ENCODE measurements around the gene PPIB. TPM values are rescaled to one million over a fixed set of nuclear protein-coding genes. Genes with fewer than 3 reads are reported as not detected.

The PPIB gene
- total and polyA plus RNA-seq, 9 of the 15 experiments (the other 6 are each of a cell fraction or from before 2014, with no cell fraction given) = 306 to 746 (median 439) TPM

DNA sequence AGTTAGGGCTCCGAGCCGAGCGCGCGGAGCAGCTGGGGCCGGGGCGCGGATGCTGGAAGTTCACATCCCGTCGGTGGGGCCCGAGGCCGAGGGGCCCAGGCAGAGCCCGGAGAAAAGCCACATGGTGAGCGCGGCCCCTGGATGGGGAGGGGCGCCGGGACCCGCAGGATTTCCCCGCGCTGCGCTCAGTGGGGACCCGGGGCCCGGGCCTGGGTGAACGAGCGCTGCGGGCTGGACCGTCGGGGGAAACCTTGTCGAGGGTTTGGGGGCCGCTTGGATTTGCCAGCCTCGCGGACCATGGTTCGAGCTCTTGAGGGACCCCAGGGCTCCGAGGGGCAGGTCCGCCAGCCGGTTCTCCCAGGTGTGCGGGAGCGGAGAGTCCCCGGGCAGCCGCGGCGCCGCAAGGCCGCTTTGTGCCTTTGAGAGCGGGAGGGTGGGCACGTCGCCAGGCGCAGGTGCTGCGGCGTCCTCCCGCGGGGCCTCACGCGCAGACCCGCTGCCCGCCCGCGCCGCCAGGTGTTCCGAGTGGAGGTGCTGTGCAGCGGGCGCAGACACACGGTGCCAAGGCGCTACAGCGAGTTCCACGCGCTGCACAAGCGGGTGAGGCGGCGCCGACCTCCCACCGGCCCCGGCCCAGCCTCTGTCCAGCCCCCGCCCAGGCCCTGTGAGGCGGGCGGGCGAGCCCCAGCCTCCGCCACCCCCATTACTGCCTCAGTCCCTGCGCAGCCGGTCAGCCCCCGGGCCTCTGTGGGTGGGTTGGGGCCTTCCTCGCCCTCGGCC, 10.9 kb downstream of the PPIB start, which contains the start of gene SNX22:
SNX22 (plus strand) TSS at position 5 of the 780 bp plus-strand sequence; CDS start at position 50, 45 bp downstream.
- peak; percentile 1; the same call in 1 of the 3 replicates for ATAC-seq
- Histone ChIP-seq H3K4me2 (ENCODE audit: insufficient read depth, low read length) (peak within 1 kb of the TSS; percentile 77), H3K4me1 (replicated peaks in 1 of 2; ENCODE audit: control insufficient read depth in 2 of 2, insufficient read depth in 2 of 2, low read length in 2 of 2) (peaks cover 20 to 62% of the 10 kb centered on the region in 2 experiments; a peak in 4 of 5 replicates), H3K4me3 (peak within 1 kb of the TSS; percentile 55), H3K36me3 (ENCODE audit: control insufficient read depth, insufficient read depth, low read length) (peaks cover 24% of the 10 kb centered on the region; the same call in 2 of the 3 replicates), H3K9ac (ENCODE audit: insufficient read depth in 1 of 2, low read depth in 2 of 2, low read length in 2 of 2) (peak within 1 kb of the TSS; percentile 48 to 92), H3K79me2 (ENCODE audit: control insufficient read depth, insufficient read depth, low read length) (no peaks in the 10 kb centered on the region), H3K27me3 (ENCODE audit: control insufficient read depth in 2 of 2, insufficient read depth in 2 of 2, low read length in 2 of 2) (no peaks in the 10 kb centered on the region), H3K27ac (ENCODE audit: extremely low read depth, low read depth, low read length) (peak within 1 kb of the TSS; percentile 60), H4K20me1 (replicated peaks; ENCODE audit: control insufficient read depth, insufficient read depth, low read length) (no peaks in the 10 kb centered on the region; the same call in 1 of the 2 replicates), H2AFZ (ENCODE audit: low read depth, low read length) (peak within 1 kb of the TSS; percentile 92), H3K9me3 (replicated peaks; ENCODE audit: control insufficient read depth, insufficient read depth, low read depth, low read length) (no peaks in the 10 kb centered on the region), H3K9me1 (ENCODE audit: control insufficient read depth, insufficient read depth, low read length) (peaks cover 4% of the 10 kb centered on the region)
- no peak for FAIRE-seq
- in situ Hi-C loops (cut with MboI) = no loop called here
- intact Hi-C loops (cut with micrococcal nuclease) = loop anchor here (2.0 to 10.0 kb wide), 4 partner anchors 57 to 685 kb away; partner anchors contain the start of gene SNX1
- ChIA-PET POLR2A (interaction anchor here (0.6 to 1.1 kb wide), 3 partner anchors 21 to 576 kb away, joined by 3 to 5 read pairs (median 4); no protein-coding TSS in a partner anchor), CTCF (ENCODE audit: low intra/inter-chr PET ratio) (interaction anchor here (0.6 kb wide), 1 partner anchor 818 kb away, joined by 3 read pairs; no protein-coding TSS in a partner anchor)
- DNase-seq (ENCODE audit: extremely low read depth in 1 of 4, low spot score in 3 of 4) = no peak
- BruUV-seq (replicated peaks) = no TSS peak
- WGBS (ENCODE audit: insufficient coverage, low coverage, missing lambda C conversion rate) = 56% methylated on average over 17 of the region's 83 CpGs
- peak; percentile 48; the same call in 1 of the 2 replicates for TF ChIP-seq PHF8 (IDR thresholded peaks at IDR 0.05; ENCODE audit: borderline replicate concordance, low read length)
- TF ChIP-seq MAZ (CRISPR knock-in tag; conservative IDR thresholded peaks at IDR 0.05 in 1 of 2, IDR thresholded peaks at IDR 0.05 in 1 of 2) = peak in 1 of 2 experiments; percentile 12; a peak in 1 of 4 replicates
- TF ChIP-seq RBFOX2 (IDR thresholded peaks at IDR 0.05; ENCODE audit: low read depth, low read length) = peak; percentile 30; the same call in 1 of the 2 replicates
- TF ChIP-seq, protein P1, sequence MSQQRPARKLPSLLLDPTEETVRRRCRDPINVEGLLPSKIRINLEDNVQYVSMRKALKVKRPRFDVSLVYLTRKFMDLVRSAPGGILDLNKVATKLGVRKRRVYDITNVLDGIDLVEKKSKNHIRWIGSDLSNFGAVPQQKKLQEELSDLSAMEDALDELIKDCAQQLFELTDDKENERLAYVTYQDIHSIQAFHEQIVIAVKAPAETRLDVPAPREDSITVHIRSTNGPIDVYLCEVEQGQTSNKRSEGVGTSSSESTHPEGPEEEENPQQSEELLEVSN (IDR thresholded peaks at IDR 0.05; ENCODE audit: borderline replicate concordance in 1 of 2, extremely low read depth in 1 of 2, insufficient read depth in 1 of 2, insufficient read length in 1 of 2, low read depth in 1 of 2, low read length in 1 of 2, poor library complexity in 1 of 2, severe bottlenecking in 1 of 2) = peak in 1 of 2 experiments; percentile 1
- TF ChIP-seq, protein P2, sequence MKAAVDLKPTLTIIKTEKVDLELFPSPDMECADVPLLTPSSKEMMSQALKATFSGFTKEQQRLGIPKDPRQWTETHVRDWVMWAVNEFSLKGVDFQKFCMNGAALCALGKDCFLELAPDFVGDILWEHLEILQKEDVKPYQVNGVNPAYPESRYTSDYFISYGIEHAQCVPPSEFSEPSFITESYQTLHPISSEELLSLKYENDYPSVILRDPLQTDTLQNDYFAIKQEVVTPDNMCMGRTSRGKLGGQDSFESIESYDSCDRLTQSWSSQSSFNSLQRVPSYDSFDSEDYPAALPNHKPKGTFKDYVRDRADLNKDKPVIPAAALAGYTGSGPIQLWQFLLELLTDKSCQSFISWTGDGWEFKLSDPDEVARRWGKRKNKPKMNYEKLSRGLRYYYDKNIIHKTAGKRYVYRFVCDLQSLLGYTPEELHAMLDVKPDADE (conservative IDR thresholded peaks at IDR 0.05; ENCODE audit: control insufficient read depth, low read depth, low read length) = 0 out of 2 replicates have a peak, but pooled peaks have one; percentile 21
- no peak for TF ChIP-seq MAFG (tag; conservative IDR thresholded peaks at IDR 0.05)
- no peak for TF ChIP-seq HCFC1 (IDR thresholded peaks at IDR 0.05; ENCODE audit: low read depth, low read length)
- 0 out of 2 replicates have a peak, but pooled peaks have one; percentile 35 for TF ChIP-seq POLR2A (conservative IDR thresholded peaks at IDR 0.05)
- TF ChIP-seq ATF7 (IDR thresholded peaks at IDR 0.05) = no peak
- no peak for TF ChIP-seq ZNF830 (CRISPR knock-in tag; IDR thresholded peaks at IDR 0.05)
- TF ChIP-seq POLR2G (IDR thresholded peaks at IDR 0.05; ENCODE audit: low read depth, low read length) = peak; percentile 69
- TF ChIP-seq ZNF668 (CRISPR knock-in tag; IDR thresholded peaks at IDR 0.05) = no peak
- peak; percentile 17 for TF ChIP-seq ZBTB7A (IDR thresholded peaks at IDR 0.05; ENCODE audit: borderline replicate concordance, control insufficient read depth, low read depth, low read length)
- TF ChIP-seq SIN3A (IDR thresholded peaks at IDR 0.05; ENCODE audit: borderline replicate concordance in 2 of 2, control insufficient read depth in 1 of 2, low read depth in 2 of 2, low read length in 2 of 2) = peak in 1 of 2 experiments; percentile 28; a peak in 1 of 4 replicates
- TF ChIP-seq ZEB2 (IDR thresholded peaks at IDR 0.05) = no peak
- TF ChIP-seq, protein P3, sequence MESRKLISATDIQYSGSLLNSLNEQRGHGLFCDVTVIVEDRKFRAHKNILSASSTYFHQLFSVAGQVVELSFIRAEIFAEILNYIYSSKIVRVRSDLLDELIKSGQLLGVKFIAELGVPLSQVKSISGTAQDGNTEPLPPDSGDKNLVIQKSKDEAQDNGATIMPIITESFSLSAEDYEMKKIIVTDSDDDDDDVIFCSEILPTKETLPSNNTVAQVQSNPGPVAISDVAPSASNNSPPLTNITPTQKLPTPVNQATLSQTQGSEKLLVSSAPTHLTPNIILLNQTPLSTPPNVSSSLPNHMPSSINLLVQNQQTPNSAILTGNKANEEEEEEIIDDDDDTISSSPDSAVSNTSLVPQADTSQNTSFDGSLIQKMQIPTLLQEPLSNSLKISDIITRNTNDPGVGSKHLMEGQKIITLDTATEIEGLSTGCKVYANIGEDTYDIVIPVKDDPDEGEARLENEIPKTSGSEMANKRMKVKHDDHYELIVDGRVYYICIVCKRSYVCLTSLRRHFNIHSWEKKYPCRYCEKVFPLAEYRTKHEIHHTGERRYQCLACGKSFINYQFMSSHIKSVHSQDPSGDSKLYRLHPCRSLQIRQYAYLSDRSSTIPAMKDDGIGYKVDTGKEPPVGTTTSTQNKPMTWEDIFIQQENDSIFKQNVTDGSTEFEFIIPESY (CRISPR knock-in tag; IDR thresholded peaks at IDR 0.05) = peak; percentile 91

All from K562 (cell line).